CD8-positive, alpha-beta memory T cell (primary cell): ENCODE data around the gene GTF2IRD2. TPM values are rescaled to one million over a fixed set of nuclear protein-coding genes. Genes with fewer than 3 reads are reported as not detected.
"Not testable (repeated sequence)": the region's sequence is repeated elsewhere in the genome, so short reads cannot be mapped to it uniquely, and the experiment has no call there.

ENCODE experiments used
- CTCF ChIA-PET: fragments of 350-600 bp; sonication (Branson Sonifier 250); formaldehyde crosslinking; loops from one replicate; lab custom pipeline; 2021; ENCODE audit warnings: antibody characterized with exemption; lab: Charles Lee
- POLR2A ChIA-PET: fragments of 350-600 bp; sonication (Branson Sonifier 250); formaldehyde crosslinking; loops from one replicate; lab custom pipeline; 2021; ENCODE audit warnings: antibody characterized with exemption; lab: Charles Lee
- DNase-seq, 5 donors: peaks; one replicate each; pipeline versions ENCODE4 v3.0.0 to v3.0.0-alpha.2; 2020 to 2022; ENCODE audit warnings: mixed read lengths in 1 of 5
- H3K27ac ChIP-seq: one replicate; pipeline ENCODE4 v1.7.0; 2013; ENCODE audit warnings: low read depth, mild to moderate bottlenecking, low read length, moderate library complexity
- H3K27me3 ChIP-seq: 2 replicates; pipeline ENCODE4 v1.7.0; 2013; ENCODE audit warnings: low read length, mild to moderate bottlenecking; ENCODE audit not compliant: insufficient read depth, poor library complexity, severe bottlenecking
- H3K36me3 ChIP-seq: 2 replicates; pipeline ENCODE4 v1.7.0; 2013; ENCODE audit warnings: mild to moderate bottlenecking, low read length, moderate library complexity; ENCODE audit not compliant: insufficient read depth
- H3K4me1 ChIP-seq: 2 replicates; pipeline ENCODE4 v1.7.0; 2013; ENCODE audit warnings: mild to moderate bottlenecking, low read length, moderate library complexity; ENCODE audit not compliant: insufficient read depth
- H3K4me3 ChIP-seq: 2 replicates; pipeline ENCODE4 v1.7.0; 2013; ENCODE audit warnings: mild to moderate bottlenecking, low read length
- H3K9me3 ChIP-seq: 2 replicates; pipeline ENCODE4 v1.7.0; 2013; ENCODE audit warnings: mild to moderate bottlenecking, low read length
- H3K27ac Mint-ChIP-seq, 8 donors: one replicate each; pipeline ENCODE4 v1.8.0; 2020 to 2021; ENCODE audit warnings: mixed read lengths in 8 of 8, mild to moderate bottlenecking in 6 of 8, inconsistent platforms in 3 of 8, moderate library complexity in 3 of 8
- H3K27me3 Mint-ChIP-seq, 2 donors: one replicate each; pipeline ENCODE4 v1.8.0; 2020 to 2021; ENCODE audit warnings: mixed read lengths in 2 of 2, mild to moderate bottlenecking in 1 of 2, moderate library complexity in 1 of 2
- H3K36me3 Mint-ChIP-seq, 3 donors: one replicate each; pipeline ENCODE4 v1.8.0; 2020 to 2021; ENCODE audit warnings: mixed read lengths in 3 of 3, inconsistent platforms in 1 of 3, mild to moderate bottlenecking in 1 of 3
- H3K4me1 Mint-ChIP-seq, 3 donors: one replicate each; pipeline ENCODE4 v1.8.0; 2020 to 2021; ENCODE audit warnings: mixed read lengths in 3 of 3, inconsistent platforms in 1 of 3, mild to moderate bottlenecking in 1 of 3
- H3K4me3 Mint-ChIP-seq, 7 donors: one replicate each; pipeline ENCODE4 v1.8.0; 2020 to 2021; ENCODE audit warnings: mixed read lengths in 7 of 7, mild to moderate bottlenecking in 6 of 7, moderate library complexity in 4 of 7, inconsistent platforms in 2 of 7
- H3K9me3 Mint-ChIP-seq, 5 donors: one replicate each; pipeline ENCODE4 v1.8.0; 2020 to 2022; ENCODE audit warnings: mixed read lengths in 5 of 5, mild to moderate bottlenecking in 3 of 5, moderate library complexity in 2 of 5, inconsistent platforms in 1 of 5
- polyA plus RNA-seq: library from polyadenylated mRNA; unstranded; fragments of 300-500 nt; fragmentation: Illumina TruSeq; gene quantifications from one replicate; pipeline ENCODE4 v1.2.3, GENCODE V29; 2021
- total RNA-seq, 2 experiments: library from RNA; stranded (reverse); gene quantifications; one replicate each; pipeline ENCODE4 v1.2.3, GENCODE V29; 2021

GTF2IRD2 gene
- total and polyA plus RNA-seq, 3 experiments from 2014 or later = 6.1 to 16.5 (median 8.0) TPM

GRCh38 chr7:74872542-74872941 lies 21.1 kb upstream of the GTF2IRD2 start:
- DNase-seq, H3K9me3 ChIP-seq, H3K4me3 ChIP-seq, H3K27me3 ChIP-seq, H3K4me3 Mint-ChIP-seq, H3K27ac Mint-ChIP-seq, POLR2A ChIA-PET, H3K9me3 Mint-ChIP-seq, H3K4me1 ChIP-seq, H3K27me3 Mint-ChIP-seq, H3K4me1 Mint-ChIP-seq, CTCF ChIA-PET, H3K36me3 Mint-ChIP-seq, H3K27ac ChIP-seq, H3K36me3 ChIP-seq: not testable (repeated sequence)

DNA sequence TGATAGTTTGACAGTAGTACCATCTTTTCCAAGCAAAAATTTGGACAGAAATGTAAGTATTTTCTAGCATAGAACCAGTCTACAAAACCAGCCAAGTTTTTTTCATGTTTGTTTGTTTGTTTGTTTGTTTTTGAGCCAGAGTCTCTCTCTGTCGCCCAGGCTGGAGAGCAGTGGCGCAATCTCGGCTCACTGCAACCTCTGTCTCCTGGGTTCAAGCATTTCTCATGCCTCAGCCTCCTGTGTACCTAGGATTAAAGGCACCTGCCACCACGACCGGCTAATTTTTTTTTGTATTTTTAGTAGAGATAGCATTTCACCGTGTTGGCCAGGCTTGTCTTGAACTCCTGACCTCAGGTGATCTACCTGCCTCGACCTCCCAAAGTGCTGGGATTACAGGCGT lies 14.4 kb upstream of the GTF2IRD2 start:
- H3K4me1 Mint-ChIP-seq, H3K9me3 Mint-ChIP-seq, POLR2A ChIA-PET, DNase-seq, H3K4me1 ChIP-seq, H3K4me3 ChIP-seq, H3K27me3 Mint-ChIP-seq, H3K27ac ChIP-seq, H3K27me3 ChIP-seq, H3K4me3 Mint-ChIP-seq, H3K9me3 ChIP-seq, H3K36me3 ChIP-seq, CTCF ChIA-PET, H3K36me3 Mint-ChIP-seq, H3K27ac Mint-ChIP-seq: not testable (repeated sequence)

DNA sequence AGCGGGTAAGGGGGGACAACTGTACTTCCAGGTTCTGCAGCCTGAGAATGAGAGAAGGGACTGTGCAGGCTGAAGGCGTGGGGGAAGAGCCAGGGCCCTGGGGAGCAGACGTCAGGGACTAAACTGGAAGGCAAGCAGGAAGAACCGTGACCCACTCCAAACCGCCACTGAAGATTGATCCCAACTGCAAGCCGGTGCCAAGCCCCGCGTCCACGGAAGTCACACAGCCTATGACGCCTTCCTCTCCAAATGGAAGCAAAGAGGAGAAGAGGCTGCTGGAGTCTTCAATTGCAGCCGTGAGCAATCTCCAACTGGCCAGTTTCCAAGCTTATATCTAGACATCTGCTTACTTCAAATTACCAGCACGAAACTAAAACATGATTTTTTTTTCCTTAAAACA lies 1.6 kb downstream of the GTF2IRD2 start:
- H3K4me1 Mint-ChIP-seq, DNase-seq, H3K9me3 ChIP-seq, H3K27ac Mint-ChIP-seq, H3K4me3 Mint-ChIP-seq, CTCF ChIA-PET, H3K4me1 ChIP-seq, H3K27ac ChIP-seq, H3K9me3 Mint-ChIP-seq, H3K27me3 ChIP-seq, H3K27me3 Mint-ChIP-seq, H3K36me3 ChIP-seq, POLR2A ChIA-PET, H3K36me3 Mint-ChIP-seq, H3K4me3 ChIP-seq: not testable (repeated sequence)

- H3K27me3 ChIP-seq, POLR2A ChIA-PET, H3K36me3 ChIP-seq, H3K9me3 ChIP-seq, H3K4me3 ChIP-seq, H3K4me1 ChIP-seq, CTCF ChIA-PET, H3K9me3 Mint-ChIP-seq, H3K36me3 Mint-ChIP-seq, H3K27ac ChIP-seq, H3K4me3 Mint-ChIP-seq, DNase-seq, H3K27me3 Mint-ChIP-seq, H3K4me1 Mint-ChIP-seq, H3K27ac Mint-ChIP-seq: not testable (repeated sequence)
Measured at GRCh38 chr7:74830411-74830810, 21.0 kb downstream of the GTF2IRD2 start.

DNA sequence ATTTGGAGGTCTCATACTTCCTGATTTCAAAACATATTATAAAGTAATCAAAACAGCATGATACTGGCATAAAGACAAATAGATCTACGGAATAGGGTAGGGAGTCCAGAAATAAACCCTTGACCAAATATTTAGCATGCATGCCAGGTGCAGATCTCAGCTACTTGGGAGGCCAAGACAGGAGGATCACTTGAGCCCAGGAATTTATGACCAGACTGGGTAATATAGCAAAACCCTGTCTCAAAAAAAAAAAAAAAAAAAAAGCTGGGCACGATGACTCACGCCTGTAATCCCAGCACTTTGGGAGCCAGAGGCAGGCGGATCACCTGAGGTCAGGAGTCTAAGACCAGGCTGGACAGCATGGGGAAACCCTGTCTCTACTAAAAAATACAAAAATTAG lies 21.4 kb downstream of the GTF2IRD2 start:
- H3K36me3 Mint-ChIP-seq, DNase-seq, H3K27ac Mint-ChIP-seq, H3K4me3 Mint-ChIP-seq, H3K9me3 ChIP-seq, POLR2A ChIA-PET, H3K9me3 Mint-ChIP-seq, H3K27me3 Mint-ChIP-seq, H3K4me1 ChIP-seq, H3K27me3 ChIP-seq, H3K27ac ChIP-seq, H3K4me3 ChIP-seq, CTCF ChIA-PET, H3K36me3 ChIP-seq, H3K4me1 Mint-ChIP-seq: not testable (repeated sequence)

GRCh38 chr7:74821259-74821658 lies 30.1 kb downstream of the GTF2IRD2 start:
- H3K9me3 ChIP-seq, H3K27me3 ChIP-seq, H3K27ac ChIP-seq, H3K9me3 Mint-ChIP-seq, CTCF ChIA-PET, POLR2A ChIA-PET, H3K4me1 Mint-ChIP-seq, H3K36me3 Mint-ChIP-seq, H3K27me3 Mint-ChIP-seq, H3K4me1 ChIP-seq, H3K27ac Mint-ChIP-seq, H3K36me3 ChIP-seq, DNase-seq, H3K4me3 ChIP-seq, H3K4me3 Mint-ChIP-seq: not testable (repeated sequence)

GRCh38 chr7:74820146-74820805 lies 31.1 kb downstream of the GTF2IRD2 start:
- H3K27me3 Mint-ChIP-seq, H3K4me1 Mint-ChIP-seq, H3K36me3 ChIP-seq, H3K36me3 Mint-ChIP-seq, H3K4me3 Mint-ChIP-seq, H3K9me3 Mint-ChIP-seq, H3K27ac Mint-ChIP-seq, H3K4me3 ChIP-seq, CTCF ChIA-PET, H3K9me3 ChIP-seq, POLR2A ChIA-PET, H3K27ac ChIP-seq, DNase-seq, H3K27me3 ChIP-seq, H3K4me1 ChIP-seq: not testable (repeated sequence)

- H3K36me3 Mint-ChIP-seq, DNase-seq, H3K4me1 ChIP-seq, H3K27ac ChIP-seq, H3K4me1 Mint-ChIP-seq, H3K9me3 Mint-ChIP-seq, H3K36me3 ChIP-seq, POLR2A ChIA-PET, H3K27me3 Mint-ChIP-seq, H3K4me3 Mint-ChIP-seq, CTCF ChIA-PET, H3K27ac Mint-ChIP-seq, H3K4me3 ChIP-seq, H3K27me3 ChIP-seq, H3K9me3 ChIP-seq: not testable (repeated sequence)
Measured at GRCh38 chr7:74815882-74816281, 35.5 kb downstream of the GTF2IRD2 start.

GRCh38 chr7:74798644-74799043 lies 52.8 kb downstream of the GTF2IRD2 start:
- H3K9me3 Mint-ChIP-seq, H3K27ac ChIP-seq, POLR2A ChIA-PET, H3K27me3 Mint-ChIP-seq, H3K4me1 Mint-ChIP-seq, H3K36me3 Mint-ChIP-seq, H3K4me1 ChIP-seq, H3K27ac Mint-ChIP-seq, H3K36me3 ChIP-seq, H3K9me3 ChIP-seq, H3K4me3 Mint-ChIP-seq, DNase-seq, H3K4me3 ChIP-seq, CTCF ChIA-PET, H3K27me3 ChIP-seq: not testable (repeated sequence)
